SU-DHL-6 (cell line): ENCODE measurements around the gene LRBA.

Source experiments
- EZH2phosphoT487 ChIP-seq: fragments of 200-600 bp; sonication (generic), shearing (Covaris generic); conservative IDR thresholded peaks from 2 replicates; pipeline ENCODE4 v1.6.1; 2018; ENCODE audit warnings: mild to moderate bottlenecking, antibody characterized with exemption, low read length, moderate library complexity, mixed read lengths
- TF ChIP-seq, protein P1 (sequence below): fragments of 200-600 bp; sonication (generic); IDR thresholded peaks from one replicate; pipeline ENCODE4 v1.5.1; 2017; ENCODE audit warnings: antibody characterized with exemption, mild to moderate bottlenecking, low read length, moderate library complexity; ENCODE audit not compliant: insufficient read depth, poor library complexity, severe bottlenecking

DNA sequence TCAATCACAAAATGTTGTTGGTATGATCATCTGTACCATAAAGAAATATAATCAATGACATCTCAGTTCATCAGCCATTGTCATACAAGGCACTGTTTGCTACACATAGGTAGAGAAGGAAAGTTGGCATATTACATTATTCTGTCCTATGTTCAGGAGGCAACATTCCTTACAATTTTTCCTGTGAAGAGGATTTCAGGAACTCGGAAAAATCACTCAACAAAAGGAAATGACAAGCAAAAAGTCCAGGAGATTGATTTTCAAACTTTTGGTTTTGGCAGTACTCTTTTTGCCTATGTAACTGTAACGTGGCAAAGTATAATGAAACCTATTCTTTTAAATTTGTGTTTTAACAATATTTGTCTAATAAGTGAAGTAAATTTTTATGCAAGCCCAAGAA, 301.8 kb downstream of the LRBA start:
- TF ChIP-seq, protein P1, sequence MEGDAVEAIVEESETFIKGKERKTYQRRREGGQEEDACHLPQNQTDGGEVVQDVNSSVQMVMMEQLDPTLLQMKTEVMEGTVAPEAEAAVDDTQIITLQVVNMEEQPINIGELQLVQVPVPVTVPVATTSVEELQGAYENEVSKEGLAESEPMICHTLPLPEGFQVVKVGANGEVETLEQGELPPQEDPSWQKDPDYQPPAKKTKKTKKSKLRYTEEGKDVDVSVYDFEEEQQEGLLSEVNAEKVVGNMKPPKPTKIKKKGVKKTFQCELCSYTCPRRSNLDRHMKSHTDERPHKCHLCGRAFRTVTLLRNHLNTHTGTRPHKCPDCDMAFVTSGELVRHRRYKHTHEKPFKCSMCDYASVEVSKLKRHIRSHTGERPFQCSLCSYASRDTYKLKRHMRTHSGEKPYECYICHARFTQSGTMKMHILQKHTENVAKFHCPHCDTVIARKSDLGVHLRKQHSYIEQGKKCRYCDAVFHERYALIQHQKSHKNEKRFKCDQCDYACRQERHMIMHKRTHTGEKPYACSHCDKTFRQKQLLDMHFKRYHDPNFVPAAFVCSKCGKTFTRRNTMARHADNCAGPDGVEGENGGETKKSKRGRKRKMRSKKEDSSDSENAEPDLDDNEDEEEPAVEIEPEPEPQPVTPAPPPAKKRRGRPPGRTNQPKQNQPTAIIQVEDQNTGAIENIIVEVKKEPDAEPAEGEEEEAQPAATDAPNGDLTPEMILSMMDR = no peak
- TF ChIP-seq EZH2phosphoT487 = no peak
